ENCODE data around the gene PRPF40B.
A peak's percentile ranks its signal among the peaks of the same experiment; 100 is the strongest.

The PRPF40B gene

DNA sequence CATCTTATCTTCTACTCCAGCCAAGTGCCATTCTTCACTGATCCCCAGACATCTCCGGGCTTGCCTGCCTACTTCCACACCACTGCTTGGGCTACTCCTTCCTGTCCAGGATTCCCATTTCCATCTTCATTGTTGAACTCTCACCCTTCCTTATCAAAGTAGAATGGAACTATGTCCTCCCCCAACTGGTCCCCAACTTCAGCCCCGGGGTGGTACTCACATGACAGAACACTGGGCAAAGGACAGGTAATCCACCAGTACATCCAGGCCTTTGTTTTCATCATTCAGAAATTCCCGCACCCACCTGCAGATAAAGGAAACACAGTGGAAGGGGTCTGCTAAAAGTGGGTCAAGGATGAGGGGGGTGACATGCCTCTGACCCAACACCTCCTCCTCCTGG lies 38.4 kb downstream of the PRPF40B start:
- DNase-seq, result no peak

DNA sequence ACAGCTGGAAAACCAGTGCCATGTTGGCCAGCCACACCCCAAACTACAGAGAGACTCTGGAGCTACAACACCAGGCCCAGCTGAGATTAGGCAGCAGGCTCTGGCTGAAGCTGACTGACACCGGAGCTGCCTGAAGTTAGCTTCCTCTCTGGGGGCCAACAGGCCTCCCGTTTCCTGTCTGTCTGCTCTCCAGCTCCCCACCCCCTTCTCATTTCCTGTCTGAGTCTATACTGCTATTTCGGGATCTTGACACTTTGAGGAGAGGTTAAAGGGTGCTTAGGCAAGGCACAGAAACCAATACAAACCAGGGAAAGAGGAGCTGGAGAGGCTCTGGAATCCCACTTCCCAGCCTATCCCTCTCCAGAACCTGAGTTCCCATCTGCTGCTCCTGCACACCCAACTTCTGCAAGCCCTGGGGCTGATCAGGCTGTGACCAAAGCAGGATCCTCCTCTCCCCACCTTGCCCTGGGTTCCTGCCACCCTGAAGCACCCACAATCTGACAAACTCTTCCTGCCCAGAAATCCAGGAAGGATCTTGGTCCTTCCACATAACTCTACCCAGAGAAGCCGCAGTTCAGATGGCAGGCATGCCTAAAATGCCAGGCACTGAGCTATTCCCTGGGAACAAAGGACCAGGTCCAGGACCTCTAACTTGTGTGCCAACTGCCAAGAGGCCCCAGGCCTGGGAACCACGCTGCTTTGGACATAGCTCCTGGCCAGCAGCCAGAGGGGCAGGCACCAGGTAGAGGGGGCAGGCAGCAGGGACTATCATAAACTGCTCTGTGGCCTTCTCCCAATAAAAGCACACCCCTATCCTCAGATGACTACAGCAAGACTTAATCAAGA lies 39.9 kb downstream of the PRPF40B start:
- DNase-seq, result peak; percentile 87

DNA sequence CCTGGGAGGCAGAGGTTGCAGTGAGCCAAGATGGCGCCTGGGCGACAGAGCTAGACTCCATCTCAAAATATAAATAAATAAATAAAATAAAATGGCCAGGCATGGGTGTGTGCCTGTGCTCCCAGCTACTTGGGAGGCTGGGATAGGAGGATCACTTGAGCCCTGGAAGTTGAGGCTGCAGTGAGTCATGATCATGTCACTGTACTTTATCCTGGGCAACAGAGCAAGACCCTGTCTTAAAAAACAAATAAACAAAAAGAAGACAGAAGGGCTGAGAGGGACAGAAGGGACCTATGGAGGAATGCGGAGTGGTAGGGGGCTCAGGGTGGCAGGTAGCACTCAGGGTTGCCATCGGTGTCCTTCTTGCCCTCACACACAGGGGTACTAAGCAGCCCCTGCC lies 40.8 kb downstream of the PRPF40B start:
- DNase-seq, result no peak

DNA sequence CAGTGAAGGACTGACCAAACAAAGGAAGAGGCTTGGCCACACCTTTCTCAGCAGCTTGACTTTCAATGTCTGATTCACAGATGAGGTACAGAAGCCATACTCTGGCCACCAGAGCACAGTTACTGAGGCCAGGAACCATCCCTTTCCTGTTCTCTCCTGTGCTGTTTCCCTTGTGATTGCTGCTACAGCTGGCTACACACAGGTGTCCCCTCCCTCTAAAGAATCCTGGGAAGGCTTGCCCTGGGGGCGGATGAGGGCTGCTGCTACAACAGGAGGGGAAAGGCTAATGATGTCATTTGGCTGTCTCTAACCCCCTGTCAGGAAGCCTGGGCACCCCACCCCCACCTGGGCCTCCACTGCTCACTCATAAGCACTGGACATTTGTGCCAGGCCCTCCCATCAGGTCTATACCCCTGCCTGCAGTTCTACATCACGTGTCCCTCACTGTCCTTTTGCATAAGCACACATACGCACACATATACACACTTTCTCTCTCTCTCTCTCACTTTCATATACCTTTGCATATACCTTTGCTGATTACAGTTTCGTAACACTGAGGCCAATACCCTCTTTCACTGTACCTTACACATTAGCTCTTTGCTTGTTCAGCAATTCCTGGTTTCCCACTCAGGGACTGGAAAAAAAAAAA lies 41.4 kb downstream of the PRPF40B start:
- DNase-seq, result no peak

DNA sequence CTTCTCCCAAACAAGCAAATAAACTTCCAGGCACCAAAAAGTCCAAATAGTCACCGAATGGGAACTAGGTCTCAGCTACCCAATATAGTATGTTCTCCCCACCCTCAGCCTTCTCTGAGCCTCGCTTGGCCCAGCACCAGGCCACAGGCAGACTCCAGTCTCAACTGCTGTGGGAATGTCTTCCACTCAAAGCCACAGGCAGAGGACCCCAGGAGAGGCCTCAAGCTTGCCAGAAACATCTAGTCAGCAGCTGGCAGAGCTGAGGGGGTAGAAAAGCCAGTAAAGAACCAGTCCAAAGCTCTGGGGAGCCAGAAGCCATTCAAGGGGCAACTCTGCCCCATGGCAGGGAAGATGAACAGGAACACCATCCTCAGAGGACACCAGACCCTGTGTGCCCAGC lies 42.0 kb downstream of the PRPF40B start:
- no peak for DNase-seq

- no peak for DNase-seq
Measured at GRCh38 chr12:49666176-49666575, 42.8 kb downstream of the PRPF40B start.

GRCh38 chr12:49667325-49668090 lies 44.1 kb downstream of the PRPF40B start:
- DNase-seq, result no peak

DNA sequence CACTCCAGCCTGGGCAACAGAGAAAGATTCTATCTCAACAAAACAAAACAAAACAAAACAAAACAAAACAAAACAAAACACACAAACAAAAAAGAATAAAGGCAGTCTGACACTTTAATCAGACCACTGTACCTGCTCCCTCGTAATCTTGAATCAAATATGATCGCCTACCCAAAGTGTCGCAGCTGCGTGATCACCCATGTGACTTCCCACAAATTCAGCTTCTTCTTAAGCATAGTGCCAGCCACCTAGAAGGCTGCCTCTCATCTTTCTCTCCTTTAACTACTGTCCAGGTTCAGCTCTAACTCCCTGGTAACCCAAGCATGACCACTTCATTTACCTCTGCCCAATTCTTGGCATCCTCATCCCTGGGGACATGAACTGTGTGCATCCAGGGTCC lies 46.4 kb downstream of the PRPF40B start:
- DNase-seq, result no peak

DNA sequence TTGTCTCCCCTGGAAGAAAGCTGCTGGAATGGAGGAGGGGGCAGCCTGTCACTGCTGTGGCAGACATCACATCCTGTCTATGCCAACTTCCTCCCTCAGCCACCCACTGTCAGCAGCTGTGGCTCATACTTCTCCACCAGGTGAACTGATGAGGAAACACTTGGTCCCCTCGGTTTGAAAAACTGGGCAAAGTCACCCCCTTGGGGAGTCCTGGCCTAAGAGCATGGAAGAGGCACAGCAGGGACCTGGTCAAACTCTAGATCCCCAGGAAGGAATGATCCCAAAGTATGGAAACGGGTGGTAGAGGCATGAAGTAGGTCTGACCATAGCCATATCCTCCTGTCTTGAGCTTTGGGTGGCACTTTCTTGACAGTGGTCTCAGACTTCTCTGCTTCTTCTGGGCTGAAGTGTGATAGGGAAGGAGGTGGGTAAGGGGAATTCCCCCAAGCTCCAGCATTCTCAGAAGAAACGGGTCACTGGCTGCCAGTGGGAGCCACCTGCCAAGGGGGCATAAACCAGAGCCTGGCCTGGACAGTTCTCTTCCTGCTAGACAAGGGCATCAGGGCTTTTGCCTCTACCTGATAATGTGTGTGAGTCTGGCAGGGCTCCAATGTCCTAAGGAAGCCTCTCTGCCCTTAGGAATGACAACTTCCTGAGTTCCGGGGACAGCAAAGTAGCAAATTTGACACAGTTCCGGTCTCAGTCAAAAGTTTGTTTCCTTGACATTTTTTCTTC lies 47.8 kb downstream of the PRPF40B start:
- peak; percentile 80 for DNase-seq

GRCh38 chr12:49672301-49673217 lies 49.2 kb downstream of the PRPF40B start:
- no peak for DNase-seq

- no peak for DNase-seq
Measured at GRCh38 chr12:49673446-49674317, 50.3 kb downstream of the PRPF40B start.

- DNase-seq, result no peak
Measured at GRCh38 chr12:49674318-49674981, 51.1 kb downstream of the PRPF40B start.

DNA sequence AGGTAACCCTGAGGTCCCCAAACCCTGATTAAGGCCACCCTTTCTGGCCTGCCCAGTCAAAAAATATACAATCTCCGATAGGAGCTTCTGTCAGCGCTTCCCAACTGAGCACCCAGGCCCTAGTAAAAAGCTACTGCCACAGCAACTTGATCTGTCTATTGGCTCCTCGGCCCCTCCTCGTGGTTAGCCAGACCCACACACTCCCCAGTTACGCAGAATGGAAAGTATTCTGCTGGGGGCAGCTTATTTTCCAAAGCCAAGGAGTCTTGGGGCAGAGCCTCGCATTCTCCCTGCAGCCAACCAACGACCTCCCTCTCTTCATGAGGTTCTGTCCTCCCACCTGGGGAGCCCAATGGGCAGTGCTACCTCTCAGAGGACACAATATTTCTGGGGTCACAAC lies 51.8 kb downstream of the PRPF40B start:
- DNase-seq, result no peak

DNA sequence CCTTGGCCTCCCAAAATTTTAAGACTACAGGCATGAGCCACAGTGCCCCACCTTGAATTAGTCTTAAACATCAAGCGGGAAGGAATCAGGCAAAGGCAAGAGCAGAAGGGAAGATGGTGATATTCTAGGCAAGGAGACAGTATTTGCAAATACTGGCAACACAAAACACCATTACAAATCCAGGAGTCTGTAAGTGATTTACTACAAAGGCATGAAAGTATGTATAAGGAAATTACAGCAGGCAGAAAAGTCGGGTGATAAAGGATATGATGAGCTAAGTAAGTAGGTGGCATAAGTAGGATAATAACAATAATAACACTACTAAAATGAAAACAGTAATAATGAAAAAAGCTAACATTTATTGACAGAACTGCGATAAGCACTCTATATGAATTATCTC lies 55.4 kb downstream of the PRPF40B start:
- no peak for DNase-seq

GRCh38 chr12:49680075-49680474 lies 56.7 kb downstream of the PRPF40B start:
- DNase-seq, result no peak

GRCh38 chr12:49683599-49684309 lies 60.4 kb downstream of the PRPF40B start:
- DNase-seq, result no peak

DNA sequence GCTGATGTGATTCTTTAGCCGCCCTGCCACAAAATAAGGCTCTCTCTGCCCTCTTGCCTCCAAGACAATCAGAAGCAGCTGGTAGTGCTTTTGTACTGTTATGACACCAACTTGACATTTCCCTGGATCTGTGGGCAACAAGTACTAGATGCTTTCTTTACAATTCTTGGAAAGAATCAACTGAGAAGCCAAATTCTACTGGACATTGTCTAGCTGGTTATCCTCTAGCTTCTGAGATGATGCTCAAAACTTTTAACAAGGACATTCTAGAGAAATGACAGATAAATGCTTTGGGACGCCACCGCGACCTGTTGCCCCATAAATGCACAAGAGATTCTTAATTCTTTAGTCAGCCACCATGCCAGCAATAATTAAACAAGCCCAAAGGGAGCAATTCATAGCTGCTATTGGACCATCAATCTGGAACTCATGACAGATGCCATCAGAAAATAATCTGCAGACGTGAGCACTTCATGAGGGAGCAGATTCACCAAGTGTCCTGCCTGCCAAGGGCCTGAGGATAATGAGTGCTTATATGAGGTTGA lies 61.0 kb downstream of the PRPF40B start:
- DNase-seq, result no peak

DNA sequence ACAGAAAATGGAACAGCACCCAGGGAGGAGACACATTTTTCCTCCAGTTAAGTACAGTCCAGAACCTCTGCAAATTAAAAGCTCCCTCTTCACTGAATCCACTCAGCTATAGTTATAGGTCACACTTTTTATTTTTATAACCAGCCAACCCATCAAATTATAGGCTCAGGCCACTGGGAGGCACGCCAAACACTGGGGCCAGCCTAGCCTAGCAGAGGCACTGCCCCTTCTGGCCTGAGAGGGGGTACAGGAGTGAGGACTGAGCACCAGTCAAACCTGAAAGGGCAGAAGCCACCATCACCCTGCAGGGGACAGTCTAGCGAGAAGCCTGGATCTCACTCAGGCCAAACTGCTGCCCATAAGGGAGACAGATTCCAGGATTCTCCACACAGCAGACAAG lies 64.6 kb downstream of the PRPF40B start:
- no peak for DNase-seq

DNA sequence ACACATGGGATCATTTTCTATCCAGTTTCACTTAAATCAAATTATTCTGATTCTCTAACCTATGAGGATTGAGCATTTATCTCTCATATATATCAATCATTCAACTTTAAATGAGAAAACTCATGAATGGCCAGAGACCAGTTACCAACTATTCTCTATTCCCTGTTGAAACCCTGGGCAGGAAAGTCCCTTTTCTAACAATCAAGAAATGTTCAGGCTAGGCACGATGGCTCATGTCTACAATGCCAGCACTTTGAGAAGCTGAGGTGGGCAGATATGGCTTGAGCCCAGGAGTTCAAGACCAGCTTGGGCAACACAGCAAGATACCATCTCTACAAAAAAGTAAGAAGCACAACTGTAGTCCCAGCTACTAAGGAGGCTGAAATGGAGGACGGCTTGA lies 65.9 kb downstream of the PRPF40B start:
- no peak for DNase-seq

All from CD4-positive, alpha-beta T cell treated with Interleukin-10 for 1 hour (primary cell).